NOMO-1 (cell line): Measurements from ENCODE around the gene U2AF2.

Experiments used
- DNase-seq, 2 experiments: peaks; one replicate each; lab custom pipeline; 2025; ENCODE audit not compliant: unreplicated experiment in 2 of 2; lab: John Stamatoyannopoulos, UW

Gene U2AF2

DNA sequence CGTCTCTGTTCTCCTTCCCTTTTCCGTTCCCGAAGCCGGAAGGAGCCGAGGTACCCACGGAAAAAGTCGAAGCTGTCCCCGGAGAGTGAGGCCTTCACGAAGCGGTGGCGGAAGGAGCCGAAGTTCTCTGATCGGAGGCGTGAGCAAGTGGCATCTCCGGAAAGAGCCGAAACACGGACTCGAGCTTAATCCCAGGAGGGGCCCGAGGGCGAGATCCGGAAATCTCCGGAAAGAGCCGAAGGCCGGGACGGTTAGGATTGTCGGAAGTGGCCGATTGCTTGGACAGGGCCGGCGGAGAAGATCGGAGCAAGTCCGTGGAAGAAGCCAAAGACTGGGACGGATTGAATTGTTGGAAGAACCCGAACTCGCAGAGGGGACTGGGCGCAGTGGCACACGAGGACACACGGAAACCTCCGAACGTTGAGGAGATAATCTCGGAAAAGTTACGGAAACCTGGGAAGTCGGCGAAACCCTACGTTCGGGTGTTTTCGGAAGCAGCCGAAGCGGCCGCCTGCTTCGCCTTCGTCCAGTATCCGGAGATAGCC, 440 bp upstream of the U2AF2 start:
- peak; percentile 99 for DNase-seq

GRCh38 chr19:55655648-55656040, 809 bp downstream of the U2AF2 start:
- DNase-seq: no peak

DNA sequence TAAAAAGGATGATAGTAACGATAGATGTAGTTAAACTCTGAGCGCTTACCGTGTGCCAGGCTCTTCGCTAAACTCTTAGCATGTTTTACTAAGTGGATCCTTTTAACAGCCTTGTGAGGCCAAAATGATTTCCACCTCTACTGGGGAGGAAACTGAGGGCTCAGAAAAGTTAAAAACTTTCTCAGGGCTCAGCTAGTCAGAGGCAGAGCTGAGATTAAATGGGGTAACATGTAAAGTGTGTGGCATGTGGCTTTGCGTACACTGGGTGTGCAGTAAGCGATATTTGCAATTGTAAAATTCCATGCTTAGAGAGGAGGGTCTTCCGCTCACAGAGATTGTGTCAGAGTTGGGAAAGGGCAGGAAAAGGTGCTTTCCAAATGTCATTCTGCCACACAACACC, 1.7 kb downstream of the U2AF2 start:
- DNase-seq: no peak

GRCh38 chr19:55656988-55657747, 2.3 kb downstream of the U2AF2 start:
- DNase-seq: no peak

DNA sequence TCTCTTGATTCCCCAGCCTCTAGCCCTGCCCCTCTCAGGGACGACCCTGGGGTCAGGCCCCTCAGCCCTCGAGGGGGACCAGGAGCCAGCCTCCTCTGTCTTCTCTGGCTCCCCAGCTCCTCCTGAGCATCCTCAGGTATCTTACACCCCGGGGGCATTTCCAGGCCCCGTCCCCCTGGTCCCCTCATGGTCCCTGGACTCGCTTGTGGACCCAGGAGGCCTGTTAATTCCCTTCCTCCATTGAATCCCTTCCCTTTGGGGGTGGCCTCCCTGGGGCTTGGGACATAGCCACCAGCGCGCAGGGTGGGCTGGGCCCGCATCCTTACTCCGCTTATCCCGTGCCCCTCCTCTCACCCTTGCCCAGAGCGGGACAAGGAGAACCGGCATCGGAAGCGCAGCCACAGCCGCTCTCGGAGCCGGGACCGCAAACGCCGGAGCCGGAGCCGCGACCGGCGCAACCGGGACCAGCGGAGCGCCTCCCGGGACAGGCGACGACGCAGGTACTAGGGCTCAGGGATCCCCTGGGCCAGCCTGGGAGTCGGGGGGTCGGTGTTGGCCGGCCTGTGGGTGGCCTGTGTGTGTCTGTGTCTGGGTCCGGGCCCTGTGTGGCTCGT, 4.1 kb downstream of the U2AF2 start:
- DNase-seq: no peak

DNA sequence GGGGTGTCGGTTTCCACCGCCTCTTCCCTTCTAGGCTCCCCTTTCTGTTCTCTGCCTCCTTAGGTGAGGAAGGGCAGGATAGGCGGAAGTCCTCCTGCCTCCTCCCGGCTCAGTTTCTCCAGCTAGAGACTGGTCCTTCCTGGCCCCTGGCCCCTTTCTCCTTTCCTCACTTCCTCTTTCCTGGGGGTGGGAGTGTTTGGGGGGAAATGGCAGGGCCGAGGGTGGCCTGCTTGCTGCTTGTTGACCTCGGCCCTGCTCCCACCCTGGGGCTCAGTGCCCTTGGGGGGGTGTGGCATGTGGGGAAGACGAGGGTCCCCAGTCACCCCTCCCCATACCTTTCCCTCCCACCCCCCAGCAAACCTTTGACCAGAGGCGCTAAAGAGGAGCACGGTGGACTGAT, 5.0 kb downstream of the U2AF2 start:
- no peak for DNase-seq

GRCh38 chr19:55660404-55660803, 5.6 kb downstream of the U2AF2 start:
- DNase-seq: no peak

- DNase-seq: no peak
These were observed 6.2 kb downstream of the U2AF2 start for GRCh38 chr19:55660991-55661390.

GRCh38 chr19:55661826-55662225, 7.0 kb downstream of the U2AF2 start:
- no peak for DNase-seq

- no peak for DNase-seq
These were observed 9.2 kb downstream of the U2AF2 start for GRCh38 chr19:55663846-55664536.

- DNase-seq: no peak
These were observed 11.6 kb downstream of the U2AF2 start for GRCh38 chr19:55666343-55667005.

- no peak for DNase-seq
These were observed 12.2 kb downstream of the U2AF2 start for GRCh38 chr19:55667006-55667381.

DNA sequence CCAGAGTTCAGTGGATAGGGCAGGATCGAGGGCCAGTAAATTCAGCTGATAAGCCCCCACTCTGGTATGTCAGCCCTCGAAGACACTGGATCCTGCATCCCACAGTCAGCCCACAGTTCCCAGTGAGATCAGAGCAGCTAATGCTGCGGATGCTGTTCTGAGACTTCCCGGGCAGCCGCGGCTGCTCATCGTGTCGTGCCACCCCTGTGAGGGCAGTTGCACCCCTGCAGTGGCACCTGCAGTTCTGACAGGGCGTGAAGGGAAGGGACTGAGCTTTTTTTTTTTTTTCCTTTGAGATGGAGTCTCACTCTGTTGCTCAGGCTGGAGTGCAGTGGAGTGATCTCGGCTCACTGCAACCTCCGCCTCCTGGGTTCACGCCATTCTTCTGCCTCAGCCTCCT, 12.7 kb downstream of the U2AF2 start:
- DNase-seq: no peak

GRCh38 chr19:55667958-55668357, 13.1 kb downstream of the U2AF2 start:
- no peak for DNase-seq

GRCh38 chr19:55668603-55669348, 13.9 kb downstream of the U2AF2 start:
- no peak for DNase-seq

DNA sequence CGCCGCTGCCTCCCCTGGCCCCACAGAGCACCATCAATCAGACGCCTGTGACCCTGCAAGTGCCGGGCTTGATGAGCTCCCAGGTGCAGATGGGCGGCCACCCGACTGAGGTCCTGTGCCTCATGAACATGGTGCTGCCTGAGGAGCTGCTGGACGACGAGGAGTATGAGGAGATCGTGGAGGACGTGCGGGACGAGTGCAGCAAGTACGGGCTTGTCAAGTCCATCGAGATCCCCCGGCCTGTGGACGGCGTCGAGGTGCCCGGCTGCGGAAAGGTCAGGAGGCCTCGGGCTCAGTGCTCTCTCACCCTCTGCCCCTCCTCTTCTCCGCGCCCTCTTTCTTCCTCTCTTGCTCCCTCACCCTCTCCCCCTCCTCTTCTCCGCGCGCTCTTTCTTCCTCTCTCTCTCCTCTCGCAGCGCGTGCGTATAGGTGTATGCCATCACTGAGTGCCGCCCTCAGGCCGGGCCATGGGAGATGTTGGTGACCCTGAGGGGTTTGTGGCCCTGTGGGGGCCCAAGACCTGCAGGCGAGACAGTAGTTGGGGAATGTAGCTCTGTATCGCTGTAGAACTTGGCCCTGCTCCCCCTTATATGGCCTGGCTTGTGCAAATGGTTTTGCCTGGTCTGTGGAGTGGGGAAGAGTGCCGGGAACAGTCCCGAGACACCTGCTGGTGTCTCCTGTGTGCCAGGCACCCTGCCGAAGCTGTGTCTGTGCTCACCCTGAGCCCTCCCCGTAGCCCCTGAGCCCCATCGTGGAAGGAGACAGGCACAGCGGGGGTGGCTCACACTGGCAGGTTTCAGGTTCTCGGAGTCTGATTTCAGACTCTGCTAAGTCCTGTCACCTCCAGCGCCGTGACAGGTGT, 14.8 kb downstream of the U2AF2 start:
- DNase-seq: no peak

- no peak for DNase-seq
These were observed 15.6 kb downstream of the U2AF2 start for GRCh38 chr19:55670280-55671053.

GRCh38 chr19:55671054-55671378, 16.2 kb downstream of the U2AF2 start:
- no peak for DNase-seq

DNA sequence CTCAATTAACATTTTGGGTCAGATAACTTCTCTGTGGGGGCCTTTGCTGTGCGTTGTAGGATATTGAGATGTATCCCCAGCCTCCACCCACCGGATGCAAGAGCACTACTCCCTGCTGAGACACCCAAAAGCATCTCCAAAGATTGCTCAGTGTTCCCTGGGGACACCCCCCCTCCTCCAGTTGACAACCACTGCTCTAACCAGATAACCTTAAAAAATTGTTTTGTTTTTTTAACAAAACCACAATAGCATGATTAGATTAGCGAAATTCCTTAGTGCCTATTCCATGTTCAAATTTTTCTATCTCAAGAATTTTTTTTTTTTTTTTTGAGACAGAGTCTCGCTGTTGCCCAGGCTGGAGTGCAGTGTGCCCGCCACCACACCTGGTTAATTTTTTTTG, 17.6 kb downstream of the U2AF2 start:
- no peak for DNase-seq
